IPS-NIHi11 (cell line): ENCODE results near the gene TNRC18.
A peak's percentile ranks its signal among the peaks of the same experiment; 100 is the strongest.

Experiments
- DNase-seq: peaks from one replicate; pipeline ENCODE4 v3.0.0; 2012; ENCODE audit warnings: mixed read lengths, low spot score

The TNRC18 gene

DNA sequence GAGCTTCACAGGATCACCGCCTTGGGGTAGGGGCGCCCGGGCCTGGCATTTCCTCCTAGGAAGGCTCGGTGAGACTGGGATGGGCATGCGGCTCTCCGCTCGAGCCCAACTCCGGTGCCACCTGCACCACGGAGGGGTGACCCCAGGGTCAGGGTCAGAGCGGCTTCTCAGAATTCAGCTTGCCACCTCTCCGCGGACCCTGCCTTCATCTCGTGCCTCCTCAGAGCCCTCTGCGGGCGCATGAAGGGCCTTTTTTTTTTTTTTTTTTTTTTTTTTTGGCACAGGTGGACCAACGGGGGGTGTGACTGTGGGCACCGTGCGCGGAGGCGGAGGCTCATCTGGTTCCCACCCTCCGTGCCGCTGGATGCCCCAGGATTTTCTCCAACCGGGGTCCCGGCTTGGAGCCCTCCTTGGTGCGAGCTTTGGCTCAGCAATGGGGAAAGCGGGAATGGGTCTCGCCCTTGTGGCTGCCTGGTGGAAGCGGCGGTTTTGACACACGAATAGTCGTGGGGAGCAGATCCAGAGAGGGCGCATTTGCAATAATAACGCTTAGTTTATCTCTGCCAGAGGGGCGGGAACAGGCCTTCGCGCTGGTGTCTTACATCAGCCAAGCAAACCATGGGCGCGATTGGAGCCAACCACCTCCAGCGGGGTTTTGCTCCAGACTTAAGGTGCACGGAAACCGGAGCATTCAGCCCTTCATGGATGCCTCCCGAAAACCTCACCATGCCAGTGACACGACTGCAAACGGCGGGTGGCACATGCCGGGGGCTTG lies 5.0 kb upstream of the TNRC18 start:
- DNase-seq: peak; percentile 13

GRCh38 chr7:5426226-5426475 lies 2.5 kb upstream of the TNRC18 start:
- no peak for DNase-seq

GRCh38 chr7:5425507-5426225 lies 2.0 kb upstream of the TNRC18 start:
- DNase-seq: no peak

- DNase-seq: no peak
Observed at GRCh38 chr7:5424749-5425506, 1.3 kb upstream of the TNRC18 start.

DNA sequence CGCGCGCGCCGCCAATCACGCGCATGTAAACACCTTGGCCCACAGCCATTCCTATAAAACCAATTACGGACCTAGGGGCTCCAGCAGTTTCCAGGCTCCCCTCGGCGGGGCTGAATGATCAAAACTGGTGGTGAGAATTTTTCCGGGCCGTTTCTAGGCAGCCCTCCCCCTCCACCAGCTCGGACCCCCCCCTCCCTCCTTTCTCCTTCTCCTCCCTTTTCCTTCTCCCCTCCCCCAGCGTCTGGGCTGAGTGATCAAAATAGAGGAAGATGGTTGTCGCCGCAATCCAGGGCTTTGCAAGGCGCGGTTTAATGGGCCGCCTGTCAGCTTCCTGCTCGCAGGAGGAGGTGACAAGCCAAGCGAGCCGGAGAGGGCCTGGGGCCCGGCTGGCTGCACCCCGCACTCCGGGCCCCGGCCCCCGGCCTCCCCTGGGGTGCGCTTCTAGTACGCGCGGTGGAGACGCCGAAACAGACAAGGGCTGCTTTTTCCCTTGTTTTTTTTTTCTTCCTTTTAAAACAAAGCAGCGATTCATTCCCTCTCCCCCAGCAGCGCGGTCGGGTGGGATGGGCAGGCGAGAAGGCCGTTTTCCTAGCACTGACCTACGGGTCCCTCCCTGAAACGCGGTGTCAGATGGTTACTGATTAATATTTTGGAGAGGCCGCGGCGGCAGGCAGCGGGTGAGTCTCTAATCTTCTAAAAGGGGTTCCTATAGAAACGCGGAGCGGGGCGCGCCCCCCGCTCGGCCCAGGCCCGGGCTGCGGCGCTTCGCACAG lies 528 bp upstream of the TNRC18 start:
- peak; percentile 77 for DNase-seq

DNA sequence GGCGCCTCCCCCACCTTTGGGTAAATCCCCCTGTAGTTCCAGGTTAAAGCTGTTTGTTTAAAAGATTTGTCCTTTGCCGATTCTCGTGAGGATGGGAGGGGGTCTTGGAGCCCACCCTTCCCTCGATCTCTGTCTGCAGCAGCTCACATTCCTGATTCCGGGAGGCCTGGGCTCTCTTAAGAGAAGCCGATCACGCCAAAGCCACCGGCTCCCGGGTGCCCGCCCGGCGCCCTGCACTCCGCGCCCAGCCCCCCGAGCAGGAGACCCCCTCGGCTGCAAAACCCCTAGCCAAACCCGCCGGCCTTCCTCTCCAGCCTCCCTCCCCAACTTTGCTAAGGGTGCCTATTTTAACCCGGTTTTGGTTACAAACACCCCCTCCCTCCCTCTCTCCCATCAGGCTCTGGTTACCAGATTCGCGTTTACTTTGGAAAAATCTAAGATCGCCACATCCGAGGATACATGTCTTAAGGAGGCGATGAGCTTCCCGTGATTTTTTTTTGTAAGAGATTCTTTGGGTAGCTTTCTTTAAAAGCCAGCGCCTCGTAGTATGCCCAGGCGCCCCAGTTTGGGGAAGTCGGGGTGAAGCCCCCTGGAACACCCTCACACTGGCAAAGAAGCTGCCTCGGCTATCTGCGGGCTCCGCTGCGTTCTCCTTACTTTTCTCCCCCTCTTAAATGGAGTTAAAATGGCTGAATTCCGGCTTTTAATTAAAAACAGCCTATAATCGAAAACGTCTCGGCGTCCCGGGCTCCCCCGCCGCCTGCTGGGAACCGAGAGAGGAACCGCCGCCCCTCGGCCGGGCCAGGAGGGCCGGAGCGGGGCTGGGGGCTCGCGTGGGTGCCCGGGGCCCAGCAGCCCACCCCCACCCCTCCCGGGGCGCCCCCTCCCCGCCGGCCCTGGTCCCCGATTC lies 983 bp downstream of the TNRC18 start:
- peak; percentile 14 for DNase-seq

GRCh38 chr7:5421714-5422395 lies 1.8 kb downstream of the TNRC18 start:
- peak; percentile 3 for DNase-seq

- DNase-seq: peak; percentile 12
Observed at GRCh38 chr7:5420881-5421713, 2.5 kb downstream of the TNRC18 start.

- DNase-seq: peak; percentile 10
Observed at GRCh38 chr7:5420067-5420880, 3.4 kb downstream of the TNRC18 start.

DNA sequence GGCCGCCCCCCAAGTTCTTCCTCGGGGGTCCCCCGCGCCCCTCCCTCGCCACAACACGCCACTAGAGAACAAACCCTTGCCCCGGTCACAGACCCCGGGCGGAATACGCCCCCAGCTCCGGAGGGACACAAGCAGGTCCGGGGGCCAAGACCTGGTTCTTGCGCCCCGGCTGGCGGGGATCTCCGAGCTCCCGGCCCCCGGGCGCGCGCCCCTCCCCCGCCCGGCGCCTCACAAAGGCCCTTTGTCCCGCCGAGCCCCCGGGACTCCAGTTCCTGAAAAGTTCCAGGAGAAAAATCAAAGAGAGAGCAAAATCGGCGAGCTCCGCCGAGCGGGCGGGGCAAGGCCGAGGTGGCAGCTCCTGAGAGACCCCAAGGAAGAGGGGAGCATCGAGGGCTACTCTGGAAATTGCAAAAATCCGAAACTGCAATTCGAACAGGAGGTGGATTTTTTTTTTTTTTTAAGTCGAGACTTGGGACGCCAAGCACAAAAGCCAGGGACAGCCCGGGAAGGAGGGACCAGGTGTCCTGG lies 4.0 kb downstream of the TNRC18 start:
- peak; percentile 22 for DNase-seq

DNA sequence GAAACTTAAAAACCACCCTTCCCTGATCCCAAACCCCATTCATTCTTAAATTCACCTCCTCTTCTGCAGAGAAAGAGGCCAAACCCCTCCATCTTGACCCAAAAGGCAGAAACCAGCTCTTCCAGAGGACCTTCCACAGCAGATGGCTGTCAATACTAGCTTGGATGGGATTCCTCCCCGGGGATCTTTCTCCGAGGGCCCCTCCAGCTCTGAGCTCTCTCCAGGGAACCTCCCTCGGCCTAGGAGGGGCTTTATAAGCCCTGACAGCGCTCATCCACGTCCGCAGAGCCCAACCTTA lies 5.4 kb downstream of the TNRC18 start:
- no peak for DNase-seq

DNA sequence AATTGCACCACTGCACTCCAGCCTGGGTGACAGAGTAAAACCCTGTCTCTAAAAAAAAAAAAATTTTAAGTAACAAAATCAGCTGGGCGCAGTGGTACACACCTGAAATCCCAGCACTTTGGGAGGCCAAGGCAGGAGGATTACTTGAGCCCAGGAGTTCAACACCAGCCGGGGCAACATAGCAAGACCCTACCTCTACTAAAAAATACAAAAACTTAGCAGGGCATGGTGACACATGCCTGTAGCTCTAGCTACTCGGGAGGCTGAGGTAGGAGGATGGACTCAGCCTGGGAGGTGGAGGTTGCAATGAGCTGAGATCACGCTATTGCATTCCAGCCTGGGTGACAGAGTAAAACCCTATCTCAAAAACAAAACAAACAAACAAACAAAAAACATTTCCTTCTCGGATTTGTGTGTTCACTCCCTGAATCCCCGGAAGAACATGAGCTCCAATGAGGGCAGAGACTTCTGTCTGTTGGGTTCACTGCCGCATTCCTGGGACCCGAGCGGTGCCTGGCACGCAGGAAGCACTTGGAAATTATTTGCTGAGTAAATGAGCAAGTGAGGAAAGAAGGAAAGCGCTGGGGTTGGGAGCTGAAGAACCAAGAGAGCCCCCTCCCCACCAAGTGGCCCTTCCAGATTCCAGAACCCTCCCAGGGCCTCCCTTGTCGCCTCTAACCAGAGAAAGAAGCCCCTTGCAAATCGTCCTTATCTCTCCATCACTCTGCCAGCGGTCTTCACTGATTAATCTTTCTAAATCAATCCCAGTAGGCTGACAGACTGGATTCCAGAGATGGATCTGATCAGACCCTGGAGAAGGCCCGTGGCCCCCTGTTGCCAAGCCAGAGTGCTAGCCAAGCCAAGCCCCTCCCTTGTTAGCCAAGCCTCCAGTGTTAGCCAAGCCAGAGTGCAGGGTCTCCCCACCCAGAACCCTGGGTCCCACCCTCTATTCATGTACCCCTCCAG lies 6.2 kb downstream of the TNRC18 start:
- DNase-seq: peak; percentile 4

GRCh38 chr7:5414916-5415315 lies 8.7 kb downstream of the TNRC18 start:
- peak; percentile 2 for DNase-seq

GRCh38 chr7:5413449-5413786 lies 10.2 kb downstream of the TNRC18 start:
- no peak for DNase-seq

- DNase-seq: peak; percentile 1
Observed at GRCh38 chr7:5408777-5409176, 14.9 kb downstream of the TNRC18 start.

DNA sequence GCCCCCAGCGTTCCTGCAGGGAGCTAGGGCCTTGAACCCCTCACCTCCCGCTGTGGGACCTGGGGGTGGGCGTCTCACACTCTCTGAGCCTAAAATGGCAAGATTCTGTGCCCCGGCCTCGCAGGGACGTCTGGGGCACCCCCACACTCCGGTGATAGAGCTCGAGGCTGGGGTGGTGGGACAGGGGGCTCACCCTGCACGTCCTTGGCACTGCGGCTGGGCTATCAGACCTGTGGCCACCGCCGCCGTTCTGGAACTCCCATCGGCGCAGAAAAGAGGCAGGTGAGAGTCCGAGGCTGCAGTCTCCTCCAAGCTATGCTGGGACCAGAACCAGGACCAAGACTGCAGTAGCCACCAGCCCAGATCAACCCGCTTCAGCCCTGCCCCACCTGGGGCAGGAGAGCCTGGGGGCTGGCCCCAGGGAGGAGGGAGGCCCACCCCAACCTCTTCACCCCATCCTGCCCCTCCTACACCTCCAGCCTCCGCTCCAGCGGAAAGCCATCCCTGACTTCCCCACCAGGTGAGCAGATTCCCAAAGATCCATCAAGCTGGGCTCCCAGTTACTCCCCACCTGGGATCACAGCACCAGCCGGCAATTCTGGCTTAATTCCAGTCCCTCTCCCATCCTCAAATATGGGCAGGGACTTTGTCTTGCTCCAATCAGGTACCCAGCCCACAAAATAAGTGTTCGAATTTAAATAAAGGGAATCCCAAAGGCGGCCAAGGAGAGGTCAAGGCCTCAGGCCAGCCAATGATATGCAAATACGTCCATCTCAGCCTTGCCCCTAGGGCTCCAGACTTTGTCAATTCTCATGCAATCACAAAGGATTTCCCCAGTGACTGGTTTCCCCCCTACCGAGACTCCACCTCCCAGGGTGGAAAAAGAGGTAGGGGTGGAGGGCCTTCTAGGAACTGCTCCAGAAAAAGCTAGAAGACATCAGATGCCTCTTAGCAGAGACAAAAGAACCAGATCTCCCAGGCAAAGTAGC lies 16.4 kb downstream of the TNRC18 start:
- DNase-seq: peak; percentile 78
